Measurements from ENCODE around the gene UCKL1.
"Not testable (repeated sequence)": the region's sequence is repeated elsewhere in the genome, so short reads cannot be mapped to it uniquely, and the experiment has no call there.

UCKL1 gene

DNA sequence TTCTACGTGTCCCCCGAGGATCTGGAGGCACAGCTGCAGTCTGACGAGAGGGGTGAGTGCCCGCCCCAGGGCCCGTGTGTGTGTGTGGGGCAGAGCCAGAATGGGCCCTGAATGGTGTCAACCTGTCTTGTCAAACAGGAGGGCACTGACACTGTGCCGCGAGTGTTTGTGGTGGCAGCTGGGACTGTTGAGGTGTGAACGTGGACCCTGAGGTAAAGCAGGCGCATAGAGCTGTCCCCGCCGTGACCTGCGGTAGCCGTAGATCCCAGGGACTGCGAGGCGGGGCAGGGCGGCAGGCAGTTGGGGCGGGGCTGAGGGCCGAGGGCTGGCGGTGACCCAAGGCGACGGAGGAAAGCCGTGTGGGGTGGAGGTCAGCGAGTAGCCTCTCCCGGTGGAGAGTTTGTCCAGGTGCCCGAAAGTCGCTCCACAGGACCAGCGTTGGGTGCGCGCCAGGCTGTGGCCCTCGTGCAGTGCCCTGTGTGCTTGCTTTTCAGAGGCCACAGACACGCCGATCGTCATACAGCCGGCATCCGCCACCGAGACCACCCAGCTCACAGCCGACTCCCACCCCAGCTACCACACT, 25.2 kb downstream of the UCKL1 start:
- DNase-seq (ENCODE audit: low spot score), result peak; percentile 83
- H3K4me1 ChIP-seq (ENCODE audit: insufficient read depth, poor library complexity, severe bottlenecking), result no peaks in the 10 kb centered on the region
- no peaks in the 10 kb centered on the region for H3K27me3 ChIP-seq (ENCODE audit: insufficient read depth, poor library complexity, severe bottlenecking)
- H3K27ac ChIP-seq (ENCODE audit: poor library complexity, severe bottlenecking), result no peak overlapping the region
- H3K4me3 ChIP-seq (ENCODE audit: severe bottlenecking), result no peak overlapping the region
- no peak for ATAC-seq (ENCODE audit: low read depth)
- H3K36me3 ChIP-seq (ENCODE audit: low read depth), result peaks cover 94% of the 10 kb centered on the region
- TF ChIP-seq, protein P1, sequence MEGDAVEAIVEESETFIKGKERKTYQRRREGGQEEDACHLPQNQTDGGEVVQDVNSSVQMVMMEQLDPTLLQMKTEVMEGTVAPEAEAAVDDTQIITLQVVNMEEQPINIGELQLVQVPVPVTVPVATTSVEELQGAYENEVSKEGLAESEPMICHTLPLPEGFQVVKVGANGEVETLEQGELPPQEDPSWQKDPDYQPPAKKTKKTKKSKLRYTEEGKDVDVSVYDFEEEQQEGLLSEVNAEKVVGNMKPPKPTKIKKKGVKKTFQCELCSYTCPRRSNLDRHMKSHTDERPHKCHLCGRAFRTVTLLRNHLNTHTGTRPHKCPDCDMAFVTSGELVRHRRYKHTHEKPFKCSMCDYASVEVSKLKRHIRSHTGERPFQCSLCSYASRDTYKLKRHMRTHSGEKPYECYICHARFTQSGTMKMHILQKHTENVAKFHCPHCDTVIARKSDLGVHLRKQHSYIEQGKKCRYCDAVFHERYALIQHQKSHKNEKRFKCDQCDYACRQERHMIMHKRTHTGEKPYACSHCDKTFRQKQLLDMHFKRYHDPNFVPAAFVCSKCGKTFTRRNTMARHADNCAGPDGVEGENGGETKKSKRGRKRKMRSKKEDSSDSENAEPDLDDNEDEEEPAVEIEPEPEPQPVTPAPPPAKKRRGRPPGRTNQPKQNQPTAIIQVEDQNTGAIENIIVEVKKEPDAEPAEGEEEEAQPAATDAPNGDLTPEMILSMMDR (IDR thresholded peaks at IDR 0.05; ENCODE audit: poor library complexity, severe bottlenecking), result no peak
- H3K9me3 ChIP-seq (ENCODE audit: severe bottlenecking), result no peaks in the 10 kb centered on the region

DNA sequence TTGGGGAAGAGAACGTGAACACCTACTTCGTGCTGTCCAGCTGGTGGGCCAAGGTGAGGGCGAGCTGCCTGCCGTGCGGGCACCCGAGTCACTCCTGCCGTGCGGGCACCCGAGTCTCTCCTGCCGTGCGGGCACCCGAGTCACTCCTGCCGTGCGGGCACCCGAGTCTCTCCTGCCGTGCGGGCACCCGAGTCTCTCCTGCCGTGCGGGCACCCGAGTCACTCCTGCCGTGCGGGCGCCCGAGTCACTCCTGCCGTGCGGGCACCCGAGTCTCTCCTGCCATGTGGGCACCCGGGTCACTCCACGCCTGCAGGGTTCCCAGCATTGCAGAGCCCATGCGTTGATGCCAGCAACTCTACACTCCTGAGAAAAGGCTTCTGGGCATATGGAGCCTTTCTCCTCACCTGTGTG, 26.7 kb downstream of the UCKL1 start:
- H3K9me3 ChIP-seq (ENCODE audit: severe bottlenecking); H3K4me3 ChIP-seq (ENCODE audit: severe bottlenecking); H3K27me3 ChIP-seq (ENCODE audit: insufficient read depth, poor library complexity, severe bottlenecking); H3K4me1 ChIP-seq (ENCODE audit: insufficient read depth, poor library complexity, severe bottlenecking); H3K27ac ChIP-seq (ENCODE audit: poor library complexity, severe bottlenecking); ATAC-seq (ENCODE audit: low read depth): not testable (repeated sequence)
- H3K36me3 ChIP-seq (ENCODE audit: low read depth), result peaks cover 85% of the 10 kb centered on the region
- peak; percentile 76 for DNase-seq (ENCODE audit: low spot score)

DNA sequence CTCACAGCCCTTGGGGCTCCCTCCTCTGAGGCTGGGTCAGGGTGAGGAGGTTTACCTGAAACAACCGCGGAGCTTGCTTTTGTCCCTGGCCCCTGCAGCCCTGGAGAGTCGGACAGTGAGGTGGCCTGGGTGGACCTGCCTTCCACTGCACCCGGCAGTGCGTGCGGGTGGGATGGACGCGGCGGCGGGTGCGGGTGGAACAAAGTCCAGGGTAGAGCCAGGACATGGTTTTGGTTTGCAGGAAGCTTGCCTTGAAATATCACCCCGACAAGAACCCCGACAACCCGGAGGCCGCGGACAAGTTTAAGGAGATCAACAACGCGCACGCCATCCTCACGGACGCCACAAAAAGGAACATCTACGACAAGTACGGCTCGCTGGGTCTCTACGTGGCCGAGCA, 27.1 kb downstream of the UCKL1 start:
- TF ChIP-seq, protein P1 (IDR thresholded peaks at IDR 0.05; ENCODE audit: poor library complexity, severe bottlenecking), result no peak
- peaks cover 82% of the 10 kb centered on the region for H3K36me3 ChIP-seq (ENCODE audit: low read depth)
- H3K27ac ChIP-seq (ENCODE audit: poor library complexity, severe bottlenecking), result no peak overlapping the region
- ATAC-seq (ENCODE audit: low read depth) (no peak), DNase-seq (ENCODE audit: low spot score) (peak; percentile 84)
- H3K4me1 ChIP-seq (ENCODE audit: insufficient read depth, poor library complexity, severe bottlenecking), result no peaks in the 10 kb centered on the region
- no peak overlapping the region for H3K4me3 ChIP-seq (ENCODE audit: severe bottlenecking)
- no peaks in the 10 kb centered on the region for H3K9me3 ChIP-seq (ENCODE audit: severe bottlenecking)
- no peaks in the 10 kb centered on the region for H3K27me3 ChIP-seq (ENCODE audit: insufficient read depth, poor library complexity, severe bottlenecking)

DNA sequence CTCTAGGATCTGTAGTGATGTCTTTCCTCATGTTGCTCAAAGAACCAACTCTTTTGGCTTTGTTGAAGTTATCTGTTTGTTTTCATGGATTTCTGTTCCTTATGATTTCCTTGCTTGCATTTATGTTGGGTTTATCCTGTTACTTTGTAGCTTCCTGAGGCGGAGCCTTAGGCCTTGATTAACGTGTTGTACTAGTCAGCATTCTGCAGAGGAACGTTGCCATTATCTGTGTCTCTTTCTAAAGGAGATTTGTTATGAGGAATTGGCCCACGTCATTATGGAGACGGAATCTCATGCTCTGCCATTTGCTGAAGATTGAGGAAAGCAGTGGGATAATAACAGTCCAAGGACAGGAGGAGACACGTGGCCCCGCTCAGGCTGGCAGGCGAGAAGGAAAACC, 29.9 kb downstream of the UCKL1 start:
- Histone ChIP-seq H3K4me1 (ENCODE audit: insufficient read depth, poor library complexity, severe bottlenecking) (no peaks in the 10 kb centered on the region), H3K4me3 (ENCODE audit: severe bottlenecking) (no peak overlapping the region), H3K27me3 (ENCODE audit: insufficient read depth, poor library complexity, severe bottlenecking) (no peaks in the 10 kb centered on the region), H3K36me3 (ENCODE audit: low read depth) (peaks cover 77% of the 10 kb centered on the region), H3K9me3 (ENCODE audit: severe bottlenecking) (no peaks in the 10 kb centered on the region), H3K27ac (ENCODE audit: poor library complexity, severe bottlenecking) (no peak overlapping the region)
- ATAC-seq (ENCODE audit: low read depth) (no peak), DNase-seq (ENCODE audit: low spot score) (no peak)
- TF ChIP-seq, protein P1 (IDR thresholded peaks at IDR 0.05; ENCODE audit: poor library complexity, severe bottlenecking), result no peak

DNA sequence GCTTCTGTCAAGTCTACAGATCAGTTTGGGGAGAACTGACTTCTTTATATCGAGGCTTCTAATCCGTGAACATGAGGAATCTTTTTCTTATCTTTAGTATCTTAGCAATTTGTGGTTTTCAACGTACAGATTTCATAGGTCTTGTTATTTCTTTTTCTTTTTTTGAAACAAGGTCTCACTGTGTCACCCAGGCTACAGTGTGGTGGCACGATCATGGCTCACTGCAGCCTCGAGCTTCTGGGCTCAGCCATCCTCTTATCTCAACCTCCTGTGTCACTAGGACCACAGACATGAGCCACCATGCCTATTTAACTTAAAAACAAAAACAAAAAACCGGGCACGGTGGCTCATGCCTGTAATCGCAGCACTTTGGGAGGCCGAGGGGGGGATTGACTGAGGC, 32.0 kb downstream of the UCKL1 start:
- ATAC-seq (ENCODE audit: low read depth), result no peak
- DNase-seq (ENCODE audit: low spot score), result no peak
- H3K27me3 ChIP-seq (ENCODE audit: insufficient read depth, poor library complexity, severe bottlenecking), result no peaks in the 10 kb centered on the region
- TF ChIP-seq, protein P1 (IDR thresholded peaks at IDR 0.05; ENCODE audit: poor library complexity, severe bottlenecking), result no peak
- H3K36me3 ChIP-seq (ENCODE audit: low read depth), result peaks cover 71% of the 10 kb centered on the region
- no peak overlapping the region for H3K27ac ChIP-seq (ENCODE audit: poor library complexity, severe bottlenecking)
- H3K4me1 ChIP-seq (ENCODE audit: insufficient read depth, poor library complexity, severe bottlenecking), result no peaks in the 10 kb centered on the region
- no peaks in the 10 kb centered on the region for H3K9me3 ChIP-seq (ENCODE audit: severe bottlenecking)
- H3K4me3 ChIP-seq (ENCODE audit: severe bottlenecking), result no peak overlapping the region
